Measurements from ENCODE around the gene ERC1.
"Not testable (repeated sequence)": the region's sequence is repeated elsewhere in the genome, so short reads cannot be mapped to it uniquely, and the experiment has no call there.

The ERC1 gene

DNA sequence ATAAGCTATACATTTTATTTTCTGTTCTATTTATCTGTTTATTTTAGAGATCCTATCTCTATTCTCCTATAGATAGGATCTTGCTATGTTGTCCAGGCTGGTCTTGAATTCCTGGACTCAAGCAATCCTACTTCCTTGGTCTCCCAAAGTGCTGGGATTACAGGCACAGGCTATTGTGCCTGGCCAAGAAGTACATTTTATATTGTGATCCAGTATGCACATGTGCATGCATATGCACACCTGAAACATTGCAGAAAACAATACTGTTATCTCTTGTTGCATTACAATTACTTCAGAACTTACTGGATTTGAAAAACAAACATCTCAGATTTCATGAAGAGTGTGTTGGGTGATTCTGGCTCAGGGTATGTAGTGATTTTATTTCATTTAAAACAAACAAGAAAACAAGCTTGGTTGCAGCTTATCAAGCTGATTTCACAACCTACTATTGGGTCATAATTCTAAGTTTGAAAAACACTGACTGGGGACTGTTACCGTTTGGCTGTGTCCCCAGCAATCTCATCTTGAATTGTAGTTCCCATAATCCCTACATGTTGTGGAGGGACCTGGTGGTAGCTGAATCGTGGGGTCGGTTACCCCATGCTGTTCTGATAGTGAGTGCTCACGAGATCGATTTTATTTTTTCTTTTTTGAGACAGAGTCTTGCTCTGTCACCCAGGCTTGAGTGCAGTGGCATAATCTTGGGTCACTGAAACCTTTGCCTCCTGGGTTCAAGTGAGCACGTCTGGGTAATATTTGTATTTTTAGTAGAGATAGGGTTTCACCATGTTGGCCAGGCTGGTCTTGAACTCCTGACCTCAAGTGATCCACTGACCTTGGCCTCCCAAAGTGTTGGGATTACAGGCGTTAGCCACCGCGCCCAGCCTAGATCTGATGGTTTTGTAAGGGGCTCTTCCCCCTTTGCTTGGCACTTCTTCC lies 31.3 kb downstream of the ERC1 start:
- no peak for DNase-seq (ENCODE audit: low read depth)

DNA sequence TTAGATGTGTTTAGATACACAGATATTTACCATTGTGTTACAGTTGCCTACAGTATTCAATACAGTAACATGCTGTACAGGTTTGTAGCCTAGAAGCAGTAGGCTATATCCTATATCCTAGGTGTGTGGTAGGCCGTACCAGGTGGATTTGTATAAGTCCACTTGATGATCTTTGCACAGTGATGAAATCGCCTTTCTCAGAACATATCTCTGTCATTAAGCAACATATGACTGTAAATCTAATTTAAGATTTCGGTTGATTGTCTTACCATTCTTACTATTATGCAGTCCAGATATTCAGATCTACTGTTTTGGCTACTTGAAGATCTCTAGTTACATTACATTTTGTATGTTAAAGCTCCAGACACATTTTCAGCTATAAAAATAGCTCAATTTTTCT lies 39.8 kb downstream of the ERC1 start:
- DNase-seq (ENCODE audit: low read depth), result no peak

DNA sequence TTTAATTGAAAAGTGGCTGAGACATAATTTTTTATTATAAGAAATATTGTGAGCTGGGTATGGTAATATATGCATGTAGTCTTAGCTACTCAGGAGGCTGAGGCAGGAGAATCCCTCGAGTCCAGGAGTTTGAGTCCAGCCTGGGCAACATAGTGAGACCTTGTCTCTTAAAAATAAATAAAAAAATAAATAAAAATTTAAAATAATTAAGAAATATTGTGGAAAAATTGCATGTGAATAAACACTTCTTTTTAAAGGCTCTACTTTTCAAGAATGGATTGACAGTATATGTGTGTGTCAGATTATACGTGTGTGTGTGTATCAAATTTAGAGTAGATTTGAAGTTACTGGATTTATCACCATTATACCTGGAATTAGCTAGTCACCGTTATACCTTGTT lies 43.2 kb downstream of the ERC1 start:
- no peak for DNase-seq (ENCODE audit: low read depth)

DNA sequence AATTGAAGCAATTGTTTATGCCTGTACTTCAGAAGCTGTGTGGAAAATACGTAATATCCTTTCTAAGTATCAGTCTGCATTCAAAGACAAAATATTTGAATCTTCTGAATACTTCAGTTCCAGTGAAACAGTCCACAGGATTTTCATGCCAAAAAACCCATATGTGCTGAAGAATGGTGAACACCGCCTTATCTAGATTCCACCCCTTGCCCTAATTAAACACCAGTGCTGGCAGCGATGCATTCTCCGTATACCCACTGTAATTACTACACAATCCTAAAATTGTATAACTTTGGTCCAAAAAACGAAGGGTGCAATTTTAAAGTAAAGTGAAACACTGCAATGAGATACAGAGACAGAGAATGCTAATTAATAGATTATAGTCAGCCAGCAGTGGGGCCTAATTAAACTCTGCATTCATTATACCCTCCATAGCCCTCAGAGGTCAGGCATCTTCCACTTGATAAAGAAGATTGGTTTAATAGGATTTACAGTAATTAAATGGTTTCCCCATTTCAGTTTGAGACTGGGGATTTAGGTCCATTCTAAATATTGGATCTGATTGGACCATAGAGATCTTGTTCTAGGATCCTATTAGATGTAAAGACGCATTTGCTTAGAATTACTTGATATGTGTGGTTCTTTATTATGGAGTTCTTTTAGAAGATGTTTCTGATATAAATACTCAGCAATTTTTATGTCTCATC lies 43.9 kb downstream of the ERC1 start:
- DNase-seq (ENCODE audit: low read depth), result no peak

DNA sequence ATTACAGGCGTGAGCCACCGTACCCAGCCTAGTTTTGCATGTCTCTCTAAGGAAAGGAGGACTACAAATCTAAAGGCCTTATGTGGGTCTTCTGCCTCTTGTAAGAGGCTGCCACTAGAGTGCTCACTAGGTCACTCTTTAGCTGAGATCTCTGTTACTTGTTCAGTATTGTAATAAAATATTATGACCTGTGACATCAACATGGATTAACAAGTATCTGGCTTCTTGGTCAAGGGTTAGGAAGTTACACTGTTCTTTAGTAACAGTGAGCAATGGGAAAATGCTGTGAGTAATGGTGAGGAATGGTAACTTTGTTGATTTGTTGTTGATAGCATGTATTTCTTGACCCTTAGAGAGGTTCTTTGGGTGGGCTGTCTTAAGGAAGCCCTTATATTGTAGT lies 50.5 kb downstream of the ERC1 start:
- no peak for DNase-seq (ENCODE audit: low read depth)

DNA sequence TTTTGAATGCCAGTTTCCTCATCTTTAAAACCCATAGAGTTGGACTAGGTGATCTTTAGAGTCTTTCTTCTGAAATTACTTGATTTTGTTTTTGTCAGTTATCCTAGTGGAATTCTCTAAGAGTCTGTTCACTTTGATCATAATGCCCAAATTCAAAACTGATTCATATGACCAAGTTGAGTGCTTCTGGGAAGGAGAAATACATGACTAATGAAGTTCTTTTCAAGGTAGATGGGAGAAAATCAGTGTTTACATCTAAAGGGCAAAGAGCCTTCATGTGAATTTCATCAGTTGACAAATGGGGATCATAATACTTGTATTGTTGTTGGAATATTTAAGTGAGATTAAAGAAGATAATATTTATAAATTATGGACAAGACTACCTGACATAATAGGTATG lies 53.2 kb downstream of the ERC1 start:
- no peak for DNase-seq (ENCODE audit: low read depth)

DNA sequence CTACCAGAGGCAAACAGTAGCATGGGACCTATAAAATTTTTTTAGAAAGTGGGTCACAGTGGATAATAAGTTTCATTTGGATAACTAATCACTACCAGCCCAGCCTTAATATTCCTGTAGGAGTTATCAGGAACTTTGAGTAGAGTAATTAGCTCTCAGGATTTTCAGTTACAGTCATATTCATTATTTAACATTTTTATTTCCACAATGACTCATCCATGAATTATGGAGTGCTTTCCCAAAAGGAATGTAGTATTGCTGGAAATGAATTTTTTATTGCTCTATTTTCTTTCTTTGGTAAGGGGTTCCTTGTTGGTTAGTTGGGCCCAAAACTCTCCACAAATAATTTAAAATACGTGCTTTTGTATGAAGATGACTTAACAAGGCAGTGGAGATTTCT lies 53.7 kb downstream of the ERC1 start:
- no peak for DNase-seq (ENCODE audit: low read depth)

DNA sequence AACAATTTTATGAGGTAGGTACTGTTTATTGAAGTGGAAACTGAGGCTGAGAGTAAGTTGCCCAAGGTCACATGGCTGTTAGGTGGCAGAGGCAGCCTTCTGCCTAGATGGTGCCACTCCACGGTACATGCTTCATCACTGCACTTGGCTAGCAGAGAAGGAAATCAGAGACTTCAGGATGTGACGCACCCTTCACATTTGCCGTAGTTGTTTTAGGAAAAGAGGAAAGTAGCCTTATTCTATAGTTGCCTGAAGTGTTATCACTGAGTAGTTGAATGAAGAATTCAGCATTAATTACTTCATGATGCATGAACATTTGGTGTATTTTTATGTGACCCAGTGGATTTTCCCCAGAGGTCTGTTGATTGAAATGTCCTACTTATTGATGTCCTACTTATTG lies 55.7 kb downstream of the ERC1 start:
- no peak for DNase-seq (ENCODE audit: low read depth)

DNA sequence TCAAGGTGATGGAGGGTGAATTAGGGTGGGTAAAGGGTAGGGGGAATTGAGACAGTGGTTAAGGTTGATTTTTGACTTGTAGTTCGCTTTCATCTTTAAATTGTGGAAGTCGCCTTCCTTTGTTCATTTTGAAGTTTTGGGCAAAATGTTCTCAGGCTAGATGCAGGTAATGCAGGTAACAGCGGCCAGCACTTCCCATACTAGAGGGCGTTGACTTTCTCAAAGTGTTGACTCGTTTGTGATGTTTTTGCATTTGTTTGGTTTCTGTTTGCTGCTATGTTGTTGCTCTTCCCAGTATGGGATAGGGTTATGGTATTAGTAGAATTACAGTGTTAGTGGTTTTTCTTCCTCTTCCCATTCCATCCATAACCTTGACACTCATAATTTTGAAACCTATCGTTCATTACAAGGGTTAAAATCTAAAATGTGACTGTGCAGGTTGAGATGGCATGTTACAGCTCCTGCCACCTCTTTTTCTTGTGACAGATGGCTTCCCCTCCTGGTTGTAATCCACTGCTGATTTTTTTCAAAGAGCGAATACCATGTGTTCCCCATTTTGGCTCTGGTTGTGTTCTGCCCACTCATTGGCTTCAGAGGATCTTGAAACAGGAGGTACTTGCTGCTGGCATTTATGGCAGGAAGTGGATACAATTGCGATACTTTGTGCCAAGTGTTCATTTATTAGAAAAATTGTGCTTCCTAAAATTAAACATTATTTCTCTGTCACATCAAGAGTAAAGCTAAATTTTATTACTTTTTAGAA lies 57.1 kb downstream of the ERC1 start:
- DNase-seq (ENCODE audit: low read depth), result no peak

DNA sequence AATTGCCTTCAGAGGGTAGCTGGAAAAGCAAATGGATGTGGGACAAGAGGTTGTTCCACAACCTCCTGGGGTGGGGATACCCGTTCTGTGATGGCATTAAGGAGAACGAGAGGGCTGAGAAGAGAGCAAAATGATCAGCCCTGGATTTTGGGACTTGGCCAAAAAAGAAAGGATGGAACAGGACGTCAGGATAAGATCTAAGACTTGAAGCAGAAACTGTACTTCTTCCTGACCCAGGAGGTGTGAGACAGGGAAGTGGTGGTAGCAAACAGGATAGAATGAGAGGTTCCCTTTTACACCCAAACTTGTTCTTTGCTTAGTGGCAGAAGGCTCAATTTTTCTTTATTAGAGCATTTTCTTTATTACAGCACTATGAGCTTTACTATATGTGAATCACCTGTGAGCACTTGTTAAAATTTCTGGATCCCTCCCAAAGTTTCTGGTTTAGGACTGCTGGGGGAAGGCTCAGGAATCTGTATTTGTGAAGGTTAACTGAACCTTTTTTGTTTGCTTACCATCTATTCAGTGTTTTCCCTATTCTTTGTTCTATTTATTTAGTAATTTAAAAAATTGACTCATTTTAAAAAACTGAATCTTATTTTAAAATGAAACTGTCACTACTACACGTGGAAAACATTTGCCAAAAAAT lies 59.2 kb downstream of the ERC1 start:
- DNase-seq (ENCODE audit: low read depth), result no peak

DNA sequence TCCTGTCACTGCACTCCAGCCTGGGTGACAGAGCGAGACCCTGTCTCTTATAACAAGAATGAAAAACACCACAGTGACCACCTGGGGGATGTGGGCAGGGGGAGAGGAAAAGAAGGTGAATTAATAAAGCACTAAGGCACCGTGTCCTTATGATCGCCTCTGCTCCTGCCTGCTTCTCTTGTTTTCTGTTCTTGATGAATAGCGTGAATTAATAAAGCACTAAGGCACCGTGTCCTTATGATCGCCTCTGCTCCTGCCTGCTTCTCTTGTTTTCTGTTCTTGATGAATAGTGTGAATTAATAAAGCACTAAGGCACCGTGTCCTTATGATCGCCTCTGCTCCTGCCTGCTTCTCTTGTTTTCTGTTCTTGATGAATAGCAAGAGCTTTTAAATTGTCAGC lies 60.6 kb downstream of the ERC1 start:
- not testable (repeated sequence) for DNase-seq (ENCODE audit: low read depth)

DNA sequence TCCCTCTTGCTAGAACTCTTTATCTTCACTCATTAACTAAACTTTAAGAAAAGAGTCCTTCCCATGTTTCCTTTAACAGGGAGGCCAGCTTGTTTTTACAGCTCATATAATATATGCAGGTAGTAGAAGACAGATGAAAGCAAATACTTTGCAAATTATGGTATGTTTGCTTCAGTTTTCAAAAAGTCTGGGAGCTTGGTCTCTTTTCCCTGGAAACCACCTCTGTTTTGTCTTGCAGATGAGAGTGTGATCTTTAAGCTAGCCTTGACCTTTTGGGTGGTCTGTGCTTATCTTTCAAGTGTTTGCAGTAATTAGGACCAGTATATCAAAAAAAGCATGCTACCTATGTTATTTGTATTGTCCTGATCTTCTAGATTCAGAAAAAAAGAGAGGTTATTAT lies 62.7 kb downstream of the ERC1 start:
- no peak for DNase-seq (ENCODE audit: low read depth)

DNA sequence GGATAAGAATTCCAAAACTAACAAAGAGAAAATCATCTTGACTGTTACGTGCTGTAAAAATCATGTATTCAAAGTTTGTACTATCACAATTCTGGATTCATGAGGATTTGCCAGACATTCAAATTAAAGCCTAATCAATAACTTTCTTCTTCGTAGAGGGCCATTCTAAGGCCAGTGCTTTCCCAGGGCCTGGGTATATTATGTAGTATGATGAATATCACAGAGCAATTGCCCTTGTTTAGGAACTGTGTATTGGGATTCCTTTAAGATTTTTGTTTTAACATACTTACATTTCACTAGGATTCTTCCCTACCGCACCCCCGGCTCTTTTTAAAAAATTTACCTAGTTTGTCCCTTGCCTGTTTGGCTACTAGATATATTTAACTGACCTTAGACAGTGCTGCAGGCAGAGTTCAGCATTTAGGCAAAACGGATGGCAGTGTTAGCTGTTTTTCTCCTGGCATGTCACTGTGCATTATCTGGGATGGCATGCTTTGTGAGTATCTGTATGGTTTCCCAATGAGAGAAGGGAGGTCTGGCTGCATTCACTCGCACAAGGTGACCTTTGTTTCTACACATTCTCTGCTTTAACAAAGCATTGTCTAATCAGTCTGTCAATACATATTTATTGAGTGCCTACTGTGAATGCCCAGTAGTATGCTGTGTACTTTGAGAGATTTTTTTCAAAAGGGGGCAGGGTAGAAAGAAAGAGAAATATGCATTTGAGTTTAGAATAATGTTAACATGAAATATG lies 63.3 kb downstream of the ERC1 start:
- DNase-seq (ENCODE audit: low read depth), result no peak

DNA sequence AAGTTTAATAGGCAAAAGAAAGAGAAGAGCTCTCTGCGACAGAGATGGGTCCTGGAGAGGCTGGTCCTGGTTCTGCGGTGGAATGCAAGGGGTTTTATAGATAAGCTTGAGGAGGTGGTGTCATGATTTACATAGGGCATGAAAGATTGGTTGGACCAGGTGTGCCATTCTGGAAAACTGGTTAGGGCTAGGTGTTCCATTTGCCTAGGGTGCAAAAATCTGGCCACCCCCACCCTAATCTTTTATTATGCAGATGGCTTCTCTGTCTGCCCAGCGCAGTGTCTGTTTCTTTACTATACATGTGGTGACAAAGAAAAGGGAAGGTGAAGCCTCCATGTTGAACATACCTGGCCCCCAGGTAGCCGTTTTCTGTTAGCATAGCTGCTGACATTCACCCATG lies 65.4 kb downstream of the ERC1 start:
- DNase-seq (ENCODE audit: low read depth), result no peak

DNA sequence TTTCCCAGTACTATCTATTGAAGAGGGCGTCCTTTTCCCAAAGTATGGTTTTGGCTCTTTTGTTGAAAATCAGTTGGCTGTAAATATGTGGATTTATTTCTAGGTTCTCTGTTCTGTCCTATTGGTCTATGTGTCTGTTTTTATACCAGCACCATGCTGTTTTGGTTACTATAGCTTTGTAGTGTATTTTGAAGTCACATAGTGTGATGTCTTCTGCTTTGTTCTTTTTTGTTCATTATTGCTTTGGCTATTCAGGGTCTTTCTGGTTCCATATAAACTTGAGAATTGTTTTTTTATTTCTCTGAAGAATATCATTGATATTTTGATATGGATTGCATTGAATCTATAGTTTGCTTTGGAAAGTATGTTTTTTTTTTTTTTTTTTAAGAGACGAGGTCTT lies 67.4 kb downstream of the ERC1 start:
- no peak for DNase-seq (ENCODE audit: low read depth)

DNA sequence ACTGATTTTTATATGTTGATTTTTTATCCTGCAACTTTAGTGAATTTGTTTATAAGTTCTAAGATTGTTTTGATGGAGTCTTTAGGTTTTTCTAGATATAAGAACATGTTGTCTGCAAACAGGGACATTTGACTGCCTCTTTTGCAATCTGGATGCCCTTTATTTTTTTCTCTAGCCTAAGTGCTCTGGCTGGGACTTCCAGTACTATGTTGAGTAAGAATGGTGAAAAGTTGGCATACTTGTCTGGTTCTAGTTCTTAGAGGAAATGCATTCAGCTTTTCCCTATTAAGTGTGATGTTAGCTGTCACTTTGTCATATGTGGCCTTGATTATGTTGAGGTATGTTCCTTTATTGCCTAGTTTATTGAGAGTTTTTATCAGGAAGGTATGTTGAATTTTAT lies 68.1 kb downstream of the ERC1 start:
- no peak for DNase-seq (ENCODE audit: low read depth)

DNA sequence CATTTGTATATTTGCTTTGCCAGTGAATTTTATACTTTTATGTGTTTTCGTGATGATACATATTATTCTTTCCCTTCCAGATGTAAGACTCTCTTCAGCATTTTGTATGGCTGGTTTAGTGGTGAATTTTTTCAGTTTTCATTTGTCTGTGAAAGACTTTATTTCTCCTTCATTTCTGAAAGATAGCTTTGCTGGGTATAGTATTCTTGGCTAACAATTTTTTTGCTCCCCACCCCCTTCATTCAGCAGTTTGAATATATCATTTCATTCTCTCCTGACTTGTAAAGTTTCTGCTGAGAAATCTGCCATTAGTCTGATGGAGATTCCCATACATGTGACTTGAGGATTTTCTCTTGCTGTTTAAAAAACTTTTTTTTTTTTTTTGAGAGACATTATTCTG lies 72.8 kb downstream of the ERC1 start:
- DNase-seq (ENCODE audit: low read depth), result no peak

DNA sequence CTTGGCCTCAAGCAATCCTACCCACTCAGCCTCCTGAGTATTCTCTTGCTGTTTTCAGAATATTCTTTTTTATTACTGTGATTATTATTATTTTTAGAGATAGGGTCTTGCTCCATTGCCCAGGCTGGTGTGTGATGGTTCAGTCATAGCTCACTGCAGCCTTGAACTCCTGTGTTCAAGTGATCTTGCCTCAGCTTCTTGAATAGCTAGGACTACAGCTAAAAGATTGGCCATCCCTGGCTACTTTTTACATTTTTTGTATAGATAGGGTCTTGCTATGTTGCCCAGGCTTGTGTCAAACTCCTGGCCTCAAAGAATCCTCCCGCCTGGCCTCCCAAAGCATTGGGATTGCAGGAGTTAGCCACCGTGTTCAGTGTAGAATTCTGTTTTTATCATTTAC lies 73.3 kb downstream of the ERC1 start:
- DNase-seq (ENCODE audit: low read depth), result no peak

DNA sequence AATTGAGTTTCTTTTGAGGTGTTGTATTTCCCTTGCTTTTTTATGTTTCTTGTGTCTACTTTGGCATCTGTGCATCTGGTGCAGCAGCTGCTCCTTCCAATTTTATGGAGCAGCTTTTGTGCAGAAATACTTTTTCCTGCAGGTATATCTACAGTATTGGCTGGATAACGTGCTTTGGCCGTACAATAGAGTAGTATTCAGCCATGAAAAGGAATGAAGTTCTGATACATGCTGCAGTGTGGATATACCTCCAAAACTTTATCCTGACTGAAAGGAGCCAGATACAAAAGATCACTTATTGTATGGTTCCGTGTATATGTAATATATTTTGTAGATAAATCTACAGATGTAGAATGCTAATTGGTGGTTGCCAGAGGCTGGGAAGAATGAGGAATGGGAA lies 74.6 kb downstream of the ERC1 start:
- no peak for DNase-seq (ENCODE audit: low read depth)

DNA sequence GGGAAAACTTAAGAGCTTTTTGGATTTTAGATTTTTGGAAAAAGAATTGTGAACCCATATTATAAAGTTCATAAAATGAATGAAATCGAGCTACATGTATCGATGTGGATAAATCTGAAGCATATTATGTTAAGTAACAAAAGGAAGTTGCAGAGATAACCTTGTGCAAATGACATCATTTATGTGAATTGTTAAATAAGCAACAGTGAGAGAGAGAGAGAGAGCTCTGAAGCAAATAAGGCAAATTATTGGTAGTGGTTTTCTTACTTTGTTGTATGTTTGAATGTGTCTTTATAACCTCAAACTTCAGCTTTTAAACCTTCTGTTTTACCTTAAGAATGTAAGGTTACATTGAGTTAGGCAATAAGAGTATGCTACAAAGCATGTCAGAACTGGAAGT lies 78.8 kb downstream of the ERC1 start:
- no peak for DNase-seq (ENCODE audit: low read depth)

DNA sequence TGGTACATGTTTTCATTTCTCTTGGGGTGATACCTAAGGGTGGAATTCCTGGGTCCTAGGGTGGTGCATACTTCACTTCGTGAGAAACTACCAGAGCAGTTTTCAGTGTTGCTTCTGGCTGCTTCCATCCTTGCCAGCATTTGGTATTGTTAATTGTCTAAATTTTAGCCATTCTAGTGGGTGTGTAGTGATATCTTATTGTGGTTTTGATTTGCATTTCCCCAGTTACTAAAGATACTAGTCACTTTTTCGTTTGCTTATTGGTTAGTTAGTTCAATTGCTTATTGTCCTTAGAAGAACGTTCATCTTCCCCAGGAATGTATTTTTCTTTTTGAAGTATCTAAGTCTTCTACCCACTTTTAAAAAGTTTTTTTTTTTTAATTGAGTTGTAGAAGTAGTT lies 80.2 kb downstream of the ERC1 start:
- DNase-seq (ENCODE audit: low read depth), result no peak

DNA sequence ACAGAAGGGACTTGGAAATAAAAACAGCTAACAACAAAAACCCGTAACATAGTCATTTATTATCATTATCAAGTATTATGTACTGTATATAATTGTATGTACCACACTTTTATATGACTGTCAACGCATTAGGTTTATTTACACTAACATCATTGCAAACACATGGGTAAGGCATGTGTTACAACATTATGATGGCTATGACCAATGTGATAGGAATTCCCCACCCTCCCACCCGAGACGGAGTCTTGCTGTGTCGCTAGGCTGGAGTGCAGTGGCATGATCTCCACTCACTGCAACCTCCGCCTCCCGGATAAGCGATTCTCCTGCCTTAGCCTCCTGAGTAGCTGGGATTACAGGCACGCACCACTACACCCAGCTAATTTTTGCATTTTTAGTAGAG lies 82.6 kb downstream of the ERC1 start:
- no peak for DNase-seq (ENCODE audit: low read depth)

All from fibroblast of the conjunctiva (primary cell).